Heart left ventricle (tissue), 13 donors: ENCODE measurements around the gene SH3BP4.

Experiments
- POLR2A ChIP-seq, 2 donors: fragments of 450-650 bp; IDR thresholded peaks; one replicate each; pipeline ENCODE4 v1.6.1; 2017; ENCODE audit warnings: antibody characterized with exemption in 2 of 2, mild to moderate bottlenecking in 2 of 2, moderate library complexity in 2 of 2
- TF ChIP-seq, protein P1 (sequence below), 12 donors: fragments of 200-600 bp; sonication (generic) in 4 of 12; IDR thresholded peaks; one replicate each; pipeline versions ENCODE4 v1.5.0 to v1.8.0; 2018 to 2022; ENCODE audit warnings: antibody characterized with exemption in 12 of 12, mild to moderate bottlenecking in 5 of 12
- donor health status: ischemic (EF 13 %, LVEDD 7.1; RV severe dilation, severe dysfunction).
- donor health status: DM: no; HTN: yes; CAD: no.
- donor health status: DM: no; HTN: no; CAD: no.
- donor health status: ischemic (EF 25% LVEDD 6.9; RV normal size, moderate dysfunction).
- donor health status: ischemic (EF 25% LVEDD 5.7; RV mildly dilated, moderate dysfunction).
- donor health status: ischemic (EF 35%, LVEDD 5.7; RV mildly dilated, moderate dysfunction).
- donor health status: nonischemic (EF 11% LVEDD 7.7; RV severe dilation, severe dysfunction).
- donor health status: DM: yes; HTN: yes; CAD: no.
- donor health status: PGD.
- donor health status: ischemic (EF 29% LVEDD 5.4; RV normal size, mild dysfunction).
- donor health status: nonischemic (EF 23%, LVEDD 6.1; RV moderate dilation, normal function).

DNA sequence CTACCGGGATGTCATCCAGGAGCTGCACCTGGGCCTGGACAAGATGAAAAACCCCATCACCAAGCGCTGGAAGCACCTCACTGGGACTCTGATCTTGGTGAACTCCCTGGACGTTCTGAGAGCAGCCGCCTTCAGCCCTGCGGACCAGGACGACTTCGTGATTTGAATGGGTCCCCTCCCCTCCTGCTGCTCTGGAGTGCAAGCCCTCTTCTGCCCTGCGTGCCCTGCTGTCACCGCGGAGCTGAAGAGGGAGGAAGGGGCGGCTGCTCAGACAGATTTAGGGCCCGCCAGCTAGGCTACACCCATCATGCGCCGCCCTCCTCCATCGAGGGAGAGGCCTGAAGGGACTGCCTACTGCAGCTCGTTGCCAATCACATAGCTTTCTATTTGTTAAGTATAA is 101.8 kb downstream of the SH3BP4 start:
- TF ChIP-seq, protein P1, sequence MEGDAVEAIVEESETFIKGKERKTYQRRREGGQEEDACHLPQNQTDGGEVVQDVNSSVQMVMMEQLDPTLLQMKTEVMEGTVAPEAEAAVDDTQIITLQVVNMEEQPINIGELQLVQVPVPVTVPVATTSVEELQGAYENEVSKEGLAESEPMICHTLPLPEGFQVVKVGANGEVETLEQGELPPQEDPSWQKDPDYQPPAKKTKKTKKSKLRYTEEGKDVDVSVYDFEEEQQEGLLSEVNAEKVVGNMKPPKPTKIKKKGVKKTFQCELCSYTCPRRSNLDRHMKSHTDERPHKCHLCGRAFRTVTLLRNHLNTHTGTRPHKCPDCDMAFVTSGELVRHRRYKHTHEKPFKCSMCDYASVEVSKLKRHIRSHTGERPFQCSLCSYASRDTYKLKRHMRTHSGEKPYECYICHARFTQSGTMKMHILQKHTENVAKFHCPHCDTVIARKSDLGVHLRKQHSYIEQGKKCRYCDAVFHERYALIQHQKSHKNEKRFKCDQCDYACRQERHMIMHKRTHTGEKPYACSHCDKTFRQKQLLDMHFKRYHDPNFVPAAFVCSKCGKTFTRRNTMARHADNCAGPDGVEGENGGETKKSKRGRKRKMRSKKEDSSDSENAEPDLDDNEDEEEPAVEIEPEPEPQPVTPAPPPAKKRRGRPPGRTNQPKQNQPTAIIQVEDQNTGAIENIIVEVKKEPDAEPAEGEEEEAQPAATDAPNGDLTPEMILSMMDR (IDR thresholded peaks at IDR 0.05), result no peak
- TF ChIP-seq POLR2A (IDR thresholded peaks at IDR 0.05), result no peak
